Muscle layer of colon (tissue), 2 donors: ENCODE data around the gene GAL3ST2.

Source experiments
- H3K27ac ChIP-seq: one replicate; pipeline ENCODE4 v1.7.0; 2013; ENCODE audit warnings: low read depth, mild to moderate bottlenecking, low read length, moderate library complexity
- H3K27me3 ChIP-seq, 2 donors: one replicate each; pipeline ENCODE4 v1.7.0; 2013; ENCODE audit warnings: low read length in 2 of 2, mild to moderate bottlenecking in 2 of 2; ENCODE audit not compliant: insufficient read depth in 2 of 2, control insufficient read depth in 1 of 2
- H3K36me3 ChIP-seq: one replicate; pipeline ENCODE4 v1.7.0; 2013; ENCODE audit warnings: mild to moderate bottlenecking, low read length; ENCODE audit not compliant: insufficient read depth
- H3K4me1 ChIP-seq: one replicate; pipeline ENCODE4 v1.7.0; 2013; ENCODE audit warnings: mild to moderate bottlenecking, low read length; ENCODE audit not compliant: insufficient read depth
- H3K4me3 ChIP-seq, 2 donors: one replicate each; pipeline ENCODE4 v1.7.0; 2013; ENCODE audit warnings: low read length in 2 of 2, low read depth in 1 of 2, mild to moderate bottlenecking in 1 of 2, moderate library complexity in 1 of 2
- H3K9ac ChIP-seq: one replicate; pipeline ENCODE4 v1.7.0; 2013; ENCODE audit warnings: low read length
- H3K9me3 ChIP-seq: one replicate; pipeline ENCODE4 v1.7.0; 2013; ENCODE audit warnings: mild to moderate bottlenecking, low read length
- donor health status: abdominal sarcoma.
- donor health status: Adenocarcinoma of cecum.

GAL3ST2 gene

GRCh38 chr2:241850544-241851324, 74.1 kb downstream of the GAL3ST2 start:
- H3K4me3 ChIP-seq = no peak overlapping the region
- no peaks in the 10 kb centered on the region for H3K4me1 ChIP-seq
- H3K9ac ChIP-seq = no peak overlapping the region
- H3K27ac ChIP-seq = no peak overlapping the region
- no peaks in the 10 kb centered on the region for H3K36me3 ChIP-seq
- H3K27me3 ChIP-seq = no peaks in the 10 kb centered on the region
- H3K9me3 ChIP-seq = no peaks in the 10 kb centered on the region

- H3K36me3 ChIP-seq = no peaks in the 10 kb centered on the region
- no peak overlapping the region for H3K9ac ChIP-seq
- no peak overlapping the region for H3K27ac ChIP-seq
- no peaks in the 10 kb centered on the region for H3K4me1 ChIP-seq
- no peak overlapping the region for H3K4me3 ChIP-seq
- H3K27me3 ChIP-seq = no peaks in the 10 kb centered on the region
- H3K9me3 ChIP-seq = no peaks in the 10 kb centered on the region
Measured at GRCh38 chr2:241851325-241852115, 74.9 kb downstream of the GAL3ST2 start.

- H3K27me3 ChIP-seq = no peaks in the 10 kb centered on the region
- H3K4me3 ChIP-seq = no peak overlapping the region
- H3K9me3 ChIP-seq = no peaks in the 10 kb centered on the region
- no peaks in the 10 kb centered on the region for H3K36me3 ChIP-seq
- no peak overlapping the region for H3K9ac ChIP-seq
- H3K27ac ChIP-seq = no peak overlapping the region
- H3K4me1 ChIP-seq = no peaks in the 10 kb centered on the region
Measured at GRCh38 chr2:241852116-241852980, 75.7 kb downstream of the GAL3ST2 start.

GRCh38 chr2:241852981-241853631, 76.5 kb downstream of the GAL3ST2 start:
- Histone ChIP-seq H3K4me3 (no peak overlapping the region), H3K27me3 (no peaks in the 10 kb centered on the region), H3K36me3 (no peaks in the 10 kb centered on the region), H3K27ac (no peak overlapping the region), H3K9me3 (no peaks in the 10 kb centered on the region), H3K9ac (no peak overlapping the region), H3K4me1 (no peaks in the 10 kb centered on the region)
